Epithelial cell of alveolus of lung (primary cell): ENCODE data around the gene CH25H. TPM values are rescaled to one million over a fixed set of nuclear protein-coding genes. Genes with fewer than 3 reads are reported as not detected.

Source experiments
- total RNA-seq: library from RNA; depleted of rRNA; stranded (reverse); fragments of >200 nt; gene quantifications from 2 replicates; pipeline ENCODE4 v1.2.1, GENCODE V29; 2015

CH25H gene, protein sequence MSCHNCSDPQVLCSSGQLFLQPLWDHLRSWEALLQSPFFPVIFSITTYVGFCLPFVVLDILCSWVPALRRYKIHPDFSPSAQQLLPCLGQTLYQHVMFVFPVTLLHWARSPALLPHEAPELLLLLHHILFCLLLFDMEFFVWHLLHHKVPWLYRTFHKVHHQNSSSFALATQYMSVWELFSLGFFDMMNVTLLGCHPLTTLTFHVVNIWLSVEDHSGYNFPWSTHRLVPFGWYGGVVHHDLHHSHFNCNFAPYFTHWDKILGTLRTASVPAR
- 0.32 and 4.7 TPM in 2 replicates for total RNA-seq

GRCh38 chr10:89207181-89207800 is at the start of gene CH25H:
Gene CH25H (minus strand): TSS chr10:89207317. CDS start chr10:89207292, 25 bp downstream.

DNA sequence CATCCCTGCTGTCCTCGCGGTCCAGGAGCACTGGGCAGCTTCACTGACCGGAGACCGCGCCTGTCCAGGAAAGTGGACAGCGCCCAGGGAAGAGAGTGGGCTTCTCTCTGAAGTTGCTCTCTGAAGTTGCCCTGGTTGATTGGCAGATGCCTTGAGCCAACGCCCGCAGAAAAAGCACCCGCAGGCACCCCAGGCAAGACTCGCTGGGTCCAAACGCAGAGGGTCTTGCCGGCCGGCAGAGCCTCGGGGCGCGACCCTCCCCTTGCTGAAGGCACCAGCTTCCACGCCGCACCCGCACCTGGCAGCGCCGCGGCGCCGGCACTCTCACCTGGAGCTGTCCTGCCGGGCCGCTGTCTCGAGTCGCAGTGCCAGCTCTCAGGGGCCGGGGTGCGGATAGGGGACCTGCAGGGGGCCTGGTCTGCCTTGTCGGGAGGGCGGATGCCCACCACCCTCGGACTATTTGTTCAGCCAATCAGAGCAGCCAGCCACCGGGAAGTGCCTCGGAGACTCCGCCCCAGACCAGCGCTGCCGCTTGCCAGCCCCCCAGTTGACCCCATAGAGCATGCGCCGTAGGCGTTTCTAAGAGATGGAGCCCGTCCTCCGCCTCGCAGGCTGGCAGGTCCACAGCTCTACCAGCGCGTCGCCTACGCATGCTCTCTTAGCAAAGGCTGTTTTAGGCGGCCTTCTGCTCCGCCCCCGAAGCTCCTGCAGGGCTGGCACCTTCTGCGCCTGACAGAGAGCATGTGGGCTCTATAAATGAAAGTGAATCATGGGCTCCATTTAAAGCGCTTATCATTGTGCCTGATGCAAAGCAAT is 44.5 kb upstream of the CH25H start, which contains the start of gene LIPA:
Gene LIPA, minus strand, starts transcription at position 367 of the 816 bp plus-strand sequence. CDS start 4,127 bp downstream, outside the sequence.

Other genes starting within 250 kb of the CH25H start
- 17.8 and 35.1 TPM in 2 replicates for gene FAS, start 216.5 kb downstream of the CH25H start, total RNA-seq
- gene LIPA, start 44.5 kb upstream of the CH25H start, total RNA-seq, result 46.9 and 56.2 TPM in 2 replicates
- gene IFIT2, start 94.7 kb upstream of the CH25H start, total RNA-seq, result 2.7 and 4.0 TPM in 2 replicates
- 9.0 and 18.0 TPM in 2 replicates for gene IFIT3, start 120.7 kb upstream of the CH25H start, total RNA-seq
- under 0.01 TPM in 1 of 2 replicates, not detected in the other for gene IFIT1B, start 170.7 kb upstream of the CH25H start, total RNA-seq
- 26.9 and 30.0 TPM in 2 replicates for gene IFIT1, start 185.3 kb upstream of the CH25H start, total RNA-seq
- 19.2 and 21.2 TPM in 2 replicates for gene IFIT5, start 207.3 kb upstream of the CH25H start, total RNA-seq